Endothelial cell of umbilical vein (primary cell): ENCODE results near the gene DDX4. TPM values are rescaled to one million over a fixed set of nuclear protein-coding genes. Genes with fewer than 3 reads are reported as not detected.

Source experiments
- BruUV-seq: library from RNA; stranded (reverse); fragments of 400-500 nt; replicated peaks from 2 replicates; lab custom pipeline; 2021; lab: Mats Ljungman, UMichigan
- CTCF ChIA-PET: fragments of 300-600, 350-600 bp; sonication (Branson Sonifier 250); formaldehyde crosslinking; loops from one replicate; lab custom pipeline; 2021; ENCODE audit warnings: antibody characterized with exemption, inconsistent platforms; lab: Charles Lee
- POLR2A ChIA-PET: fragments of 300-600, 350-600 bp; sonication (Branson Sonifier 250); formaldehyde crosslinking; loops from one replicate; lab custom pipeline; 2021; ENCODE audit warnings: antibody characterized with exemption, inconsistent platforms; lab: Charles Lee
- DNase-seq: peaks from one replicate; pipeline ENCODE4 v3.0.0-alpha.2; 2011; ENCODE audit warnings: low read depth, low spot score
- FAIRE-seq: peaks from 2 replicates; lab custom pipeline; 2011; peaks lifted over from hg19 to GRCh38; lab: Jason Lieb, UNC
- H2AFZ ChIP-seq: 2 replicates; pipeline ENCODE4 v1.6.0; 2012; ENCODE audit warnings: low read depth, low read length, control low read depth, inconsistent platforms
- H3K27ac ChIP-seq: 2 replicates; pipeline ENCODE4 v1.5.1; 2011; ENCODE audit warnings: low read depth, mild to moderate bottlenecking, control low read depth, low read length, moderate library complexity; ENCODE audit not compliant: insufficient read depth
- H3K27me3 ChIP-seq, 2 experiments: 2 replicates each; pipeline versions ENCODE4 v1.6.0 to v1.6.1; 2011; ENCODE audit warnings: low read length in 2 of 2, mixed read lengths in 1 of 2; ENCODE audit not compliant: control insufficient read depth in 2 of 2, insufficient read depth in 2 of 2
- H3K36me3 ChIP-seq, 2 experiments: 2 replicates in 1 of 2; 3 replicates in 1 of 2; pipeline ENCODE4 v1.5.1; 2011; ENCODE audit warnings: low read length in 2 of 2, mild to moderate bottlenecking in 1 of 2, moderate library complexity in 1 of 2; ENCODE audit not compliant: control insufficient read depth in 2 of 2, insufficient read depth in 2 of 2; ENCODE audit errors: extremely low read depth in 1 of 2
- H3K4me1 ChIP-seq: 3 replicates; pipeline ENCODE4 v1.5.1; 2011; ENCODE audit warnings: mild to moderate bottlenecking, low read length; ENCODE audit not compliant: control insufficient read depth, insufficient read depth; ENCODE audit errors: extremely low read depth
- H3K4me2 ChIP-seq: 2 replicates; pipeline ENCODE4 v1.6.1; 2011; ENCODE audit warnings: low read length, control low read depth, mixed read lengths; ENCODE audit not compliant: insufficient read depth
- H3K4me3 ChIP-seq, 3 experiments: fragments of 200-600 bp in 1 of 3; sonication (generic), shearing (Covaris generic) in 1 of 3; replicated peaks in 1 of 3; 2 replicates each; pipeline ENCODE4 v1.5.1; 2011 to 2016; ENCODE audit warnings: control low read depth in 3 of 3, low read length in 3 of 3, mild to moderate bottlenecking in 2 of 3, inconsistent platforms in 1 of 3, low read depth in 1 of 3, moderate library complexity in 1 of 3; ENCODE audit not compliant: insufficient read depth in 1 of 3
- H3K79me2 ChIP-seq: 2 replicates; pipeline ENCODE4 v1.6.0; 2012; ENCODE audit warnings: low read length, inconsistent platforms; ENCODE audit not compliant: control insufficient read depth, insufficient read depth
- H3K9ac ChIP-seq: replicated peaks from 2 replicates; pipeline ENCODE3; 2011; ENCODE audit warnings: low read length, control low read depth; ENCODE audit not compliant: insufficient read depth; ENCODE audit errors: extremely low read depth
- H3K9me1 ChIP-seq: replicated peaks from 3 replicates; pipeline ENCODE4 v1.6.0; 2011; ENCODE audit warnings: mild to moderate bottlenecking, low read length; ENCODE audit not compliant: control insufficient read depth, insufficient read depth; ENCODE audit errors: extremely low read depth
- H3K9me3 ChIP-seq: replicated peaks from 2 replicates; pipeline ENCODE4 v1.5.1; 2012; ENCODE audit warnings: low read length, inconsistent platforms; ENCODE audit not compliant: control insufficient read depth, insufficient read depth
- H4K20me1 ChIP-seq: replicated peaks from 2 replicates; pipeline ENCODE3; 2011; ENCODE audit warnings: mild to moderate bottlenecking, low read length; ENCODE audit not compliant: control insufficient read depth, insufficient read depth; ENCODE audit errors: extremely low read depth
- CTCF ChIP-seq, 2 donors: IDR thresholded peaks; 1 replicate in 1 of 2; 2 replicates in 1 of 2; pipeline ENCODE4 v1.5.1; 2011; ENCODE audit warnings: low read length in 2 of 2, mild to moderate bottlenecking in 2 of 2, moderate library complexity in 2 of 2, control low read depth in 1 of 2, inconsistent platforms in 1 of 2, low read depth in 1 of 2; ENCODE audit not compliant: insufficient read depth in 1 of 2; ENCODE audit errors: extremely low read depth in 1 of 2
- EZH2 ChIP-seq: IDR thresholded peaks from 2 replicates; pipeline ENCODE4 v1.6.1; 2012; ENCODE audit warnings: borderline replicate concordance, low read depth, mild to moderate bottlenecking, moderate library complexity, low read length, inconsistent platforms; ENCODE audit not compliant: severe bottlenecking
- FOS ChIP-seq: IDR thresholded peaks from 2 replicates; pipeline ENCODE4 v1.6.1; 2011; ENCODE audit warnings: mild to moderate bottlenecking, low read length, moderate library complexity, borderline replicate concordance; ENCODE audit not compliant: insufficient read depth
- GATA2 ChIP-seq: IDR thresholded peaks from 2 replicates; pipeline ENCODE4 v1.7.0; 2011; ENCODE audit warnings: low read depth, mild to moderate bottlenecking, moderate library complexity, mixed read lengths, low read length; ENCODE audit not compliant: insufficient read length, insufficient read depth
- JUN ChIP-seq: IDR thresholded peaks from 2 replicates; pipeline ENCODE4 v1.6.1; 2011; ENCODE audit warnings: borderline replicate concordance, low read depth; ENCODE audit not compliant: insufficient read length, insufficient read depth
- MAX ChIP-seq: IDR thresholded peaks from 2 replicates; pipeline ENCODE4 v1.6.1; 2011; ENCODE audit not compliant: insufficient read depth, insufficient read length
- MYC ChIP-seq: IDR thresholded peaks from one replicate; pipeline ENCODE4 v1.6.1; 2011; ENCODE audit warnings: mild to moderate bottlenecking, low read depth, low read length
- POLR2A ChIP-seq: IDR thresholded peaks from 2 replicates; pipeline ENCODE4 v1.6.1; 2012; ENCODE audit warnings: low read depth, mild to moderate bottlenecking, control low read depth, low read length
- POLR2AphosphoS5 ChIP-seq: IDR thresholded peaks from 2 replicates; pipeline ENCODE4 v1.6.1; 2012; ENCODE audit warnings: low read depth, mild to moderate bottlenecking, control low read depth, low read length, moderate library complexity; ENCODE audit not compliant: insufficient read depth
- dilution Hi-C: fragments of 300-500 bp; cut with MboI; formaldehyde crosslinking; loops from one replicate; pipeline ENCODE4 v1.15.0; 2019; ENCODE audit warnings: low sequenced_read_pairs; ENCODE audit not compliant: extremely low pct_ligation_motif_present
- intact Hi-C: fragments of 100-400 bp; cut with micrococcal nuclease; formaldehyde crosslinking; loops from one replicate; pipeline ENCODE4 v1.10.0; 2022
- polyA plus RNA-seq, 4 experiments: library from polyadenylated mRNA; depleted of rRNA in 3 of 4; stranded (reverse) in 3 of 4; unstranded in 1 of 4; fragments of >200 nt; gene quantifications; 2 replicates each; pipeline versions ENCODE4 v1.2.1 to v1.2.3, GENCODE V29; 2011 to 2012; ENCODE audit warnings: missing spikeins in 1 of 4
- total RNA-seq: library from RNA; stranded (reverse); gene quantifications from 2 replicates; pipeline ENCODE4 v1.2.3, GENCODE V29; 2021

Gene DDX4
- total and polyA plus RNA-seq, 2 donors (not counting 3 experiments of a cell fraction or from before 2014, with no cell fraction given), result not detected

- H4K20me1 ChIP-seq, result no peaks in the 10 kb centered on the region
- no peaks in the 10 kb centered on the region for H3K9me3 ChIP-seq
- no peaks in the 10 kb centered on the region for H3K9me1 ChIP-seq
- CTCF ChIA-PET, result no interaction called here
- no peaks in the 10 kb centered on the region for H3K36me3 ChIP-seq
- no peaks in the 10 kb centered on the region for H3K79me2 ChIP-seq
- H3K27ac ChIP-seq, result no peak overlapping the region
- no peak overlapping the region for H3K4me2 ChIP-seq
- no peak overlapping the region for H3K4me3 ChIP-seq
- dilution Hi-C loops, result no loop called here
- intact Hi-C loops, result no loop called here
- H2AFZ ChIP-seq, result no peak overlapping the region
- FAIRE-seq (no peak), DNase-seq (no peak)
- no peaks in the 10 kb centered on the region for H3K27me3 ChIP-seq
- TF ChIP-seq GATA2 (no peak), JUN (no peak), MAX (no peak), MYC (no peak), EZH2 (no peak), CTCF (IDR thresholded peaks at IDR 0.05; ENCODE audit: extremely low read depth in 1 of 2, insufficient read depth in 1 of 2, low read depth in 1 of 2, low read length in 2 of 2) (no peak), FOS (no peak), POLR2A (no peak), POLR2AphosphoS5 (no peak)
- no TSS peak for BruUV-seq
- no peak overlapping the region for H3K9ac ChIP-seq
- peaks cover 12% of the 10 kb centered on the region for H3K4me1 ChIP-seq
- POLR2A ChIA-PET, result no interaction called here
Observed at GRCh38 chr5:55847837-55848236, 110.0 kb downstream of the DDX4 start.
